GM06990 (cell line): ENCODE data around the gene PCDH12.

Experiments
- DNase-seq: peaks from one replicate; pipeline ENCODE4 v3.0.0-alpha.2; 2011; ENCODE audit not compliant: insufficient read length; ENCODE audit errors: extremely low read depth
- H3K27me3 ChIP-seq: replicated peaks from 2 replicates; pipeline ENCODE4 v1.6.0; 2011; ENCODE audit warnings: low read length; ENCODE audit not compliant: control insufficient read depth, insufficient read depth
- H3K36me3 ChIP-seq: 2 replicates; pipeline ENCODE4 v1.5.1; 2011; ENCODE audit warnings: low read length; ENCODE audit not compliant: control insufficient read depth, insufficient read depth
- H3K4me3 ChIP-seq: replicated peaks from 2 replicates; pipeline ENCODE4 v1.5.1; 2011; ENCODE audit warnings: low read depth, mild to moderate bottlenecking, control low read depth, low read length
- TF ChIP-seq, protein P1 (sequence below): IDR thresholded peaks from 2 replicates; pipeline ENCODE4 v1.5.1; 2011; ENCODE audit warnings: low read length, control low read depth, mild to moderate bottlenecking, inconsistent platforms; ENCODE audit not compliant: insufficient read depth, poor library complexity, severe bottlenecking

PCDH12 gene

DNA sequence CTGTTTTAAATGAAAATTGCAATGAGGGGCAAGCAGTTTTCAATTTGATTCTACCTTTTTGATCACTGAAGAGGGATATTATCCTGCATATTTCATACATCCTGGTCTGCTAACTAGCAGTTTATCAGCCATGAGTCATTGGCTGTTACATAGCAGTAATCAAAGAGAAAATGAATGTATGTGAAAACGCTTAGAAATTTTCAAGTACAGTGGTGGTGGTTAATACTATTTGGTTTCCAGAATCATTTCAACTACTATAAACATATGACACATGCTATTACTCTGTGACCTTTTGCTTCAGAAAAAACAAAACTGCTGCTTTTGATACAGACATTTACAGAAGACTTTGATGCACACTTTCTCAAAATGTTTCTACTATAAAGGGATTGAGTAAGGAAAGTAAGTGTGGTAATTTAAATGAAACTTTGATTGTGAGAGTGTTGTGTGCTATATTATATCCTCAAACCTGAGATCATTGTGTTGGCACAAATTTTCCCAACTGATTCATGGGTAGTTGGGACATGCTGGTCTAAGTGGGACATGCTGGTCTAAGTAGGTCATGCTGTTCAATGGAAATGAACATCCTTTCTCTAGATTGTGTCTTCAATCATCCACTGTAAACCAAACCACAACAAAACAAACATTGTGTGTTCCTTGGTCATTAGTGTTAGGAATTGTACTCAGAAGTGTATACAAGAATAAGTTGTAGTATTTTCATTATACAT is 16.0 kb upstream of the PCDH12 start:
- DNase-seq, result no peak
- H3K27me3 ChIP-seq, result no peaks in the 10 kb centered on the region
- TF ChIP-seq, protein P1, sequence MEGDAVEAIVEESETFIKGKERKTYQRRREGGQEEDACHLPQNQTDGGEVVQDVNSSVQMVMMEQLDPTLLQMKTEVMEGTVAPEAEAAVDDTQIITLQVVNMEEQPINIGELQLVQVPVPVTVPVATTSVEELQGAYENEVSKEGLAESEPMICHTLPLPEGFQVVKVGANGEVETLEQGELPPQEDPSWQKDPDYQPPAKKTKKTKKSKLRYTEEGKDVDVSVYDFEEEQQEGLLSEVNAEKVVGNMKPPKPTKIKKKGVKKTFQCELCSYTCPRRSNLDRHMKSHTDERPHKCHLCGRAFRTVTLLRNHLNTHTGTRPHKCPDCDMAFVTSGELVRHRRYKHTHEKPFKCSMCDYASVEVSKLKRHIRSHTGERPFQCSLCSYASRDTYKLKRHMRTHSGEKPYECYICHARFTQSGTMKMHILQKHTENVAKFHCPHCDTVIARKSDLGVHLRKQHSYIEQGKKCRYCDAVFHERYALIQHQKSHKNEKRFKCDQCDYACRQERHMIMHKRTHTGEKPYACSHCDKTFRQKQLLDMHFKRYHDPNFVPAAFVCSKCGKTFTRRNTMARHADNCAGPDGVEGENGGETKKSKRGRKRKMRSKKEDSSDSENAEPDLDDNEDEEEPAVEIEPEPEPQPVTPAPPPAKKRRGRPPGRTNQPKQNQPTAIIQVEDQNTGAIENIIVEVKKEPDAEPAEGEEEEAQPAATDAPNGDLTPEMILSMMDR, result no peak
- no peak overlapping the region for H3K4me3 ChIP-seq
- peaks cover 2% of the 10 kb centered on the region for H3K36me3 ChIP-seq

DNA sequence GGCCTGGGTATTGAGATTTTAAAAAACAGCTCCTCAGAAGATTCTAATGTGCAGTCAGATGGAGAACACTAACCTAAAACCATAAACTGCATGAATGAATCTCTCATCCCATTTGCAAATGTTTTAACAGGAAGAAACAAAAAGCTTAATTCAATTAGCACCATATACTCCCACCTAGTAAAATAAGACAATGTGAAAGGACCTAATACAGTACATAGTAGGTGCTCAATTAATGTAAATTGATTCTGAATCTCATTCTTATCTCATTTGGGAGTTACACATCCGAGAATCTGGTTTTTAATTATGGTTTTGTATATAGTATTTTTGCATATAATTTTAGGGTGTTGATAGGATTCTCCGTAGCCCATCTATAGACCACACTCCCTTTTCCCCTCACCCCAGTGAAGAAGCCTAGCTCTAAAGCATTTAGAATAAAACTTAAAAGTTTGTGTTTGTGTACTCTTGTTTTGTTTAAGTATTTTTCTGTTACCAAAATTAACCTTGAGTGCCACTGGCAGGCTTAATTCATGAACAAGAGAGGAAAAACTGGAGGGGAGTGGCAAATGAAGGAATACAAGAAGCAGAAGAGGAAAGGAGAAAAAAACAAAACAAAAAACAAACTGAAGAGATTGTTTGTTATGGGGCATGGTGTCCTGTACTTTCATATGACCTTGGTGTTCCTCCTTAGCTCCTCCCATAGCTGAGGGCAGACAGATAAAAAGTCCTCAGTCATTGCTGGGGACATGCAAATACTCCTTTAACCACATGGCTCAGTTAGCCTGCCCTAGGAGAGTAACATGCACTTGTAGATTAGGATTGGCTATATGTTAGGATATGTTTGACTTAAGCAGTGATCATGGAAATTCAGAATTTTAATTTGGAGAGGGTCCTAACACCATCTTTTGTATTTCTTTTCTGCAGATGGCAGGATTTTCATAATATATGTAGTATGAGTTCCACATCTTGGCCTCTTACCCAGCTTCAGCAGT is 12.1 kb upstream of the PCDH12 start:
- DNase-seq, result peak; percentile 37
- no peaks in the 10 kb centered on the region for H3K27me3 ChIP-seq
- peak overlapping the region; percentile 86 for H3K4me3 ChIP-seq
- TF ChIP-seq, protein P1, result no peak
- no peaks in the 10 kb centered on the region; the same call in 1 of the 2 replicates for H3K36me3 ChIP-seq

DNA sequence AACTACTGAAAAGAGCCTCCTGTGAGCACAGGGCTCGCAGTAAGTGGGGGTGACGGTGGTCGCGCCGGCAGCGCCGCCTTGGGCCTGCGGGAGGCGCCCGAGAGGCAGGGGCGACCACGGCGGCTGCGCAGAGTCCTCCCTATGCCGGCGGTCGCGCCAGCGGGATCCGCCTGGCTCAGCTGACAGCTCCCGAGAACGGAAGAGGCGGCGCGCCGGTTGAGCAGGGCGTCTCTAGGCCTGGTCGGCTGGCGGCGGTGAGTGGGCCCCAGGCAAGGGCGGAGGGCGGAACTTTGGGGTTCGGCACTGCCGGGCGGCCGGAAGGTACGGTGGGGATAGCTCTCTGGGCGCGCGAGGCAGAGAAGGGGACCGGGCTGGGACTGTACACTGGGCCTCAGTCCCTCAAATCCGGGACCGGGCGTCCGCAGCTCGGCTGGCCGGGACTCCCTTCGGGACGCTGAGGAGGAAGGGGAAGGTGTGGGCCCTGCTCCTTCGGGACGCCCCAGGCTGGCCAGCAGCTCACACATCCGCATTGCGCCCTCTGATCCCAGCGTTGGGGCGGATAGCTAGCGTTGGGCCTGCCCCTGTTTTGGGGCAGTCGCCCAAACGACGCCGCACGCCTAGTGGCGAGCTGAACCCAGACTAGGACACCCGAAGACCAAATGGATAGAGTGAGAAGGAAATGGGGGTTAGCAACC is 11.1 kb upstream of the PCDH12 start, which contains the start of gene RNF14:
Gene RNF14, plus strand, starts transcription at position 192 of the 695 bp plus-strand sequence. CDS start 4,484 bp downstream, outside the sequence.
- peak; percentile 97 for DNase-seq
- Histone ChIP-seq H3K4me3 (peak within 1 kb of the TSS; percentile 86), H3K36me3 (no peaks in the 10 kb centered on the region; the same call in 1 of the 2 replicates), H3K27me3 (no peaks in the 10 kb centered on the region)
- TF ChIP-seq, protein P1, result peak; percentile 89

DNA sequence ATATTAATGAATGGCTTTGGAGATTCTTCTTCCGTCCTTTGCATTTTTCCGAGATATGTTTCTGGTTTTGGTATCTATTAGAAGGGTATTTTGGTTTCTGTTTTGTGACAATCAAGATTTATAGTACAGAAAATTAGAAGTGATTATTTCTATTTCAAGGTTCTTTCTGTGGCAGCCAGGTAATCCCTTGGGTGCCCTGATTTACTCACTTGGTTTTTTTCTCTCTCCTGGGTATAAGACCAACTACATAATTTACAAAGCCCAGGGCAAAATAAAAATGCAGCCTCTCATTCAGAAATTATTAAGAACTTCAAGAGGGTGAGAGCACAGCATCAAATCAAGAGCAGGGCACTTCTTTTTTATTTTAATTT is 8.9 kb upstream of the PCDH12 start:
- no peaks in the 10 kb centered on the region for H3K36me3 ChIP-seq
- no peak overlapping the region; the same call in 1 of the 2 replicates for H3K4me3 ChIP-seq
- no peaks in the 10 kb centered on the region for H3K27me3 ChIP-seq
- TF ChIP-seq, protein P1, result no peak
- DNase-seq, result no peak

DNA sequence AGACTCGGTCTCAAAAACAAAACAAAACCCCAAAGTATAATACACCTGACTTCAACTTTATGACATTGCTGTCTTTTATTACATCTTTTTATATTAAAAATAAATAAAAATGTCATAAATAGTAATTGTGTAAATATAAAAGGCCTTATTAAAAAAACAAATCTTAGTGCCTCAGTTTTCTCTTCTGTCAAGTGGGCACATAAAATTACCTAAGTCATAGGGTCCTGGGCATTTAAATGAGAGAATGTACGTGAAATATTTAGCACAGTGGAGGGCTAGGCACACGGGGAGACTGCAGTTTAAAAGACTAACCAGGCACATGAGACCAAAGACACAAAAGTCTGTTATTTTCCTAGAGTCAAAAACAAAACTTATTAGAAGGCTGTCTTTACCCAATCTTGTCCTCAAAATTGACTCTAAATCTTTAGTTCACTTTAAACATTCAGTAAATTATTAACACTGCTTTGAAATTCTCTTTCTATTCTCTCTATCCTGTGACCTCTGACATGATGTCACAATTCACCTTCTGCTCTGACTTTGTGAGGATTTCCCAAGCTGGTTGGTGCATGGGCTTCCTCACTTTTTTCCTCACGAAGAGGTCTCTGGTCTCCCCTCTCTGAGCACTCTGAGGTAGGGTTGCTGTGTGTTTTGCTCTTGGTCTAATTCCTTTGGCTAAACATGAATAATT is 8.4 kb upstream of the PCDH12 start:
- Histone ChIP-seq H3K27me3 (no peaks in the 10 kb centered on the region), H3K36me3 (no peaks in the 10 kb centered on the region), H3K4me3 (no peak overlapping the region; the same call in 1 of the 2 replicates)
- DNase-seq, result no peak
- TF ChIP-seq, protein P1, result no peak
